Measurements from ENCODE around the gene PPTC7.
"Not testable (repeated sequence)": the region's sequence is repeated elsewhere in the genome, so short reads cannot be mapped to it uniquely, and the experiment has no call there.

PPTC7 gene

GRCh38 chr12:110548678-110549077, 34.4 kb downstream of the PPTC7 start:
- Histone ChIP-seq H3K27ac (no peak overlapping the region), H3K9me3 (ENCODE audit: severe bottlenecking) (no peaks in the 10 kb centered on the region), H3K36me3 (peaks cover 12% of the 10 kb centered on the region), H3K27me3 (ENCODE audit: insufficient read depth, low read depth, severe bottlenecking) (no peaks in the 10 kb centered on the region), H3K4me3 (ENCODE audit: low read depth, low read length) (no peak overlapping the region)
- no peak for DNase-seq
- TF ChIP-seq CTCF (IDR thresholded peaks at IDR 0.05; ENCODE audit: low read depth, low read length): no peak

GRCh38 chr12:110547090-110547489, 36.0 kb downstream of the PPTC7 start:
- no peaks in the 10 kb centered on the region for H3K27me3 ChIP-seq (ENCODE audit: insufficient read depth, low read depth, severe bottlenecking)
- no peak overlapping the region for H3K4me3 ChIP-seq (ENCODE audit: low read depth, low read length)
- TF ChIP-seq CTCF (IDR thresholded peaks at IDR 0.05; ENCODE audit: low read depth, low read length): no peak
- peaks cover 12% of the 10 kb centered on the region for H3K36me3 ChIP-seq
- no peak for DNase-seq
- no peak overlapping the region for H3K27ac ChIP-seq
- H3K9me3 ChIP-seq (ENCODE audit: severe bottlenecking): no peaks in the 10 kb centered on the region

- Histone ChIP-seq H3K27ac (no peak overlapping the region), H3K27me3 (ENCODE audit: insufficient read depth, low read depth, severe bottlenecking) (no peaks in the 10 kb centered on the region), H3K4me3 (ENCODE audit: low read depth, low read length) (no peak overlapping the region), H3K36me3 (peaks cover 12% of the 10 kb centered on the region), H3K9me3 (ENCODE audit: severe bottlenecking) (no peaks in the 10 kb centered on the region)
- DNase-seq: no peak
- TF ChIP-seq CTCF (IDR thresholded peaks at IDR 0.05; ENCODE audit: low read depth, low read length): no peak
These were observed 36.8 kb downstream of the PPTC7 start for GRCh38 chr12:110546339-110546738.

- Histone ChIP-seq H3K4me3 (ENCODE audit: low read depth, low read length) (no peak overlapping the region), H3K27me3 (ENCODE audit: insufficient read depth, low read depth, severe bottlenecking) (no peaks in the 10 kb centered on the region), H3K27ac (no peak overlapping the region), H3K9me3 (ENCODE audit: severe bottlenecking) (no peaks in the 10 kb centered on the region), H3K36me3 (peaks cover 9% of the 10 kb centered on the region)
- TF ChIP-seq CTCF (IDR thresholded peaks at IDR 0.05; ENCODE audit: low read depth, low read length): no peak
- DNase-seq: no peak
These were observed 37.3 kb downstream of the PPTC7 start for GRCh38 chr12:110545812-110546211.

GRCh38 chr12:110545259-110545658, 37.9 kb downstream of the PPTC7 start:
- H3K27me3 ChIP-seq (ENCODE audit: insufficient read depth, low read depth, severe bottlenecking); H3K27ac ChIP-seq; H3K36me3 ChIP-seq; DNase-seq; H3K4me3 ChIP-seq (ENCODE audit: low read depth, low read length); H3K9me3 ChIP-seq (ENCODE audit: severe bottlenecking): not testable (repeated sequence)

- Histone ChIP-seq H3K36me3 (peaks cover 10% of the 10 kb centered on the region), H3K27me3 (ENCODE audit: insufficient read depth, low read depth, severe bottlenecking) (no peaks in the 10 kb centered on the region), H3K27ac (no peak overlapping the region), H3K4me3 (ENCODE audit: low read depth, low read length) (no peak overlapping the region), H3K9me3 (ENCODE audit: severe bottlenecking) (no peaks in the 10 kb centered on the region)
- no peak for TF ChIP-seq CTCF (IDR thresholded peaks at IDR 0.05; ENCODE audit: low read depth, low read length)
- DNase-seq: no peak
These were observed 39.2 kb downstream of the PPTC7 start for GRCh38 chr12:110543965-110544364.

Measured in WERI-Rb-1 (cell line).